Epithelial cell of proximal tubule (primary cell): Measurements from ENCODE around the gene TNKS2. TPM values are rescaled to one million over a fixed set of nuclear protein-coding genes. Genes with fewer than 3 reads are reported as not detected.

Experiments
- DNase-seq: peaks from one replicate; pipeline ENCODE4 v3.0.0-alpha.2; 2011; ENCODE audit warnings: low read depth
- H3K4me3 ChIP-seq: 2 replicates; pipeline ENCODE4 v1.5.1; 2011; ENCODE audit warnings: low read depth, mild to moderate bottlenecking, low read length
- CTCF ChIP-seq: conservative IDR thresholded peaks from 2 replicates; pipeline ENCODE4 v1.5.1; 2012; ENCODE audit warnings: low read depth, mild to moderate bottlenecking, low read length
- total RNA-seq: library from RNA; depleted of rRNA; stranded (reverse); fragments of >200 nt; gene quantifications from 2 replicates; pipeline ENCODE4 v1.2.3, GENCODE V29; 2015

Gene TNKS2
- total RNA-seq, 1 donor from 2014 or later = 25.1 TPM

GRCh38 chr10:91788527-91788926 lies 9.7 kb upstream of the TNKS2 start:
- DNase-seq = no peak
- H3K4me3 ChIP-seq = no peak overlapping the region
- no peak for TF ChIP-seq CTCF

- peak overlapping the region; percentile 55 for H3K4me3 ChIP-seq
- DNase-seq = no peak
- TF ChIP-seq CTCF = no peak
Measured at GRCh38 chr10:91796331-91797047, 1.7 kb upstream of the TNKS2 start.

GRCh38 chr10:91797048-91797690 lies 1.1 kb upstream of the TNKS2 start:
- TF ChIP-seq CTCF = no peak
- DNase-seq = no peak
- peak overlapping the region; percentile 97 for H3K4me3 ChIP-seq

GRCh38 chr10:91798649-91799611 lies 704 bp downstream of the TNKS2 start:
- H3K4me3 ChIP-seq = peak overlapping the region; percentile 97
- DNase-seq = no peak
- no peak for TF ChIP-seq CTCF

- no peak for DNase-seq
- no peak for TF ChIP-seq CTCF
Measured at GRCh38 chr10:91799612-91799975, 1.4 kb downstream of the TNKS2 start.

GRCh38 chr10:91800182-91800581 lies 2.0 kb downstream of the TNKS2 start:
- TF ChIP-seq CTCF = no peak

More at GRCh38 chr10:91799612-91799975, 1.4 kb downstream of the TNKS2 start:
- peak overlapping the region; percentile 97 for H3K4me3 ChIP-seq

More at GRCh38 chr10:91800182-91800581, 2.0 kb downstream of the TNKS2 start:
- no peak for DNase-seq
- peak overlapping the region; percentile 97 for H3K4me3 ChIP-seq
